Esophagus squamous epithelium (tissue), 4 donors: ENCODE results near the gene TXNRD1.

Experiments used
- CTCF ChIP-seq, 6 experiments: fragments of 450-650 bp in 4 of 6; fragments of 200-600 bp in 2 of 6; sonication (generic) in 2 of 6; IDR thresholded peaks; one replicate each; pipeline ENCODE4 v1.5.1; 2016 to 2019; ENCODE audit warnings: antibody characterized with exemption in 6 of 6, mild to moderate bottlenecking in 4 of 6, moderate library complexity in 4 of 6
- POLR2A ChIP-seq, 4 donors: fragments of 450-650 bp; IDR thresholded peaks; one replicate each; pipeline ENCODE4 v1.6.1; 2017; ENCODE audit warnings: antibody characterized with exemption in 4 of 4, mild to moderate bottlenecking in 4 of 4, moderate library complexity in 3 of 4

- no peak for TF ChIP-seq CTCF (IDR thresholded peaks at IDR 0.05)
- TF ChIP-seq POLR2A (IDR thresholded peaks at IDR 0.05): no peak
Measured at GRCh38 chr12:104216521-104216924, 944 bp downstream of the TXNRD1 start.
